A673 (cell line): ENCODE results near the gene BCAR1.

Source experiments
- CTCF ChIP-seq: fragments of 300-800, 200-600 bp; sonication (generic); conservative IDR thresholded peaks from 2 replicates; pipeline ENCODE4 v1.5.1; 2017; ENCODE audit warnings: low read depth, mild to moderate bottlenecking, antibody characterized with exemption, low read length, moderate library complexity, mixed read lengths
- EZH2 ChIP-seq: fragments of 200-600 bp; sonication (generic); IDR thresholded peaks from 2 replicates; pipeline ENCODE4 v1.6.1; 2017; ENCODE audit warnings: borderline replicate concordance, low read depth, mild to moderate bottlenecking, mixed read lengths, antibody characterized with exemption, low read length; ENCODE audit not compliant: poor library complexity, severe bottlenecking

GRCh38 chr16:75208242-75208825 lies 43.1 kb downstream of the BCAR1 start:
- no peak for TF ChIP-seq CTCF
- TF ChIP-seq EZH2: no peak
